ENCODE data around the gene CCDC38. TPM values are rescaled to one million over a fixed set of nuclear protein-coding genes. Genes with fewer than 3 reads are reported as not detected.
A peak's percentile ranks its signal among the peaks of the same experiment; 100 is the strongest.

CCDC38 gene
- total RNA-seq, 1 donor from 2014 or later: not detected

DNA sequence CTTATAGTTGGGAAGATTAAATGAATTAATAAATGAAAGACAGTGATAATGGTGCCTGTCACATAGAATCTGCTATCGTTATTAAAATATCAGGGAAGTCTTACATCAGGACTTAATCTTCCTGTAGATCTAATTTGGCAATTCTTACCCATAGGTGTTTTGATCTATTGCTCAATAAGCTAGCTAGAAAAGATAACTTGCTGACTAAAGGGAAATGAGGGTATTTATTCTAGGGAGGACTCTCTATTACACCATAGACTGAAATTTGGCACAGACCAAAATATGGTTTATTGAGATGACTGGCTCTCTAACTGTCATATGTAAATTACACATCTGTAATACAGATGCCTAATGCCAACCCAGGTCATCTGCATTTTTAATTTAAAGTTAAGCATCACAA lies 42.3 kb upstream of the CCDC38 start:
- Histone ChIP-seq H3K27me3 (ENCODE audit: control insufficient read depth, insufficient read depth, low read length) (no peaks in the 10 kb centered on the region), H3K36me3 (ENCODE audit: control insufficient read depth, insufficient read depth, low read length) (no peaks in the 10 kb centered on the region), H3K4me3 (ENCODE audit: low read depth, low read length) (no peak overlapping the region)
- DNase-seq (ENCODE audit: low read depth): no peak
- TF ChIP-seq, protein P1, sequence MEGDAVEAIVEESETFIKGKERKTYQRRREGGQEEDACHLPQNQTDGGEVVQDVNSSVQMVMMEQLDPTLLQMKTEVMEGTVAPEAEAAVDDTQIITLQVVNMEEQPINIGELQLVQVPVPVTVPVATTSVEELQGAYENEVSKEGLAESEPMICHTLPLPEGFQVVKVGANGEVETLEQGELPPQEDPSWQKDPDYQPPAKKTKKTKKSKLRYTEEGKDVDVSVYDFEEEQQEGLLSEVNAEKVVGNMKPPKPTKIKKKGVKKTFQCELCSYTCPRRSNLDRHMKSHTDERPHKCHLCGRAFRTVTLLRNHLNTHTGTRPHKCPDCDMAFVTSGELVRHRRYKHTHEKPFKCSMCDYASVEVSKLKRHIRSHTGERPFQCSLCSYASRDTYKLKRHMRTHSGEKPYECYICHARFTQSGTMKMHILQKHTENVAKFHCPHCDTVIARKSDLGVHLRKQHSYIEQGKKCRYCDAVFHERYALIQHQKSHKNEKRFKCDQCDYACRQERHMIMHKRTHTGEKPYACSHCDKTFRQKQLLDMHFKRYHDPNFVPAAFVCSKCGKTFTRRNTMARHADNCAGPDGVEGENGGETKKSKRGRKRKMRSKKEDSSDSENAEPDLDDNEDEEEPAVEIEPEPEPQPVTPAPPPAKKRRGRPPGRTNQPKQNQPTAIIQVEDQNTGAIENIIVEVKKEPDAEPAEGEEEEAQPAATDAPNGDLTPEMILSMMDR (IDR thresholded peaks at IDR 0.05; ENCODE audit: insufficient read depth, low read length, severe bottlenecking): no peak
- FAIRE-seq: no peak

DNA sequence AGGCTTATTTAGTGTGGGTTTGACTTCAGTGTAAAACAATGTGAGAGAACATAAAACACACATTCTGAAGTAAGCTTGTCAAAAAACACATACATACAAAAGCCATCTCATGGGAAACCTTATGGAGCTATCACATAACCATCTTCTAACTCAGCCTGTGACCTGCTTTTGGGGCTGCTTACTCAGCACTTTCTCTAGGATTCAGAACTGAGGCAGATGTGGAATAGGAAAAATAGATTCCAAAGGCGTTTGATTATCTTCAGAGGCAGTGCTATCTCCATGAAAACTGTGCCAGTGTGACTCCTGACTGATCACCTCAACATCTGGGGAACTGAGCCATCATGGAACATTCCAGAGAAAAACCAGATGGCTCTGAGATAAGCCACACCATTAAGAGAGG lies 40.2 kb upstream of the CCDC38 start:
- no peaks in the 10 kb centered on the region for H3K36me3 ChIP-seq (ENCODE audit: control insufficient read depth, insufficient read depth, low read length)
- no peaks in the 10 kb centered on the region for H3K27me3 ChIP-seq (ENCODE audit: control insufficient read depth, insufficient read depth, low read length)
- FAIRE-seq (no peak), DNase-seq (ENCODE audit: low read depth) (no peak)
- no peak overlapping the region for H3K4me3 ChIP-seq (ENCODE audit: low read depth, low read length)
- TF ChIP-seq, protein P1 (IDR thresholded peaks at IDR 0.05; ENCODE audit: insufficient read depth, low read length, severe bottlenecking): no peak

DNA sequence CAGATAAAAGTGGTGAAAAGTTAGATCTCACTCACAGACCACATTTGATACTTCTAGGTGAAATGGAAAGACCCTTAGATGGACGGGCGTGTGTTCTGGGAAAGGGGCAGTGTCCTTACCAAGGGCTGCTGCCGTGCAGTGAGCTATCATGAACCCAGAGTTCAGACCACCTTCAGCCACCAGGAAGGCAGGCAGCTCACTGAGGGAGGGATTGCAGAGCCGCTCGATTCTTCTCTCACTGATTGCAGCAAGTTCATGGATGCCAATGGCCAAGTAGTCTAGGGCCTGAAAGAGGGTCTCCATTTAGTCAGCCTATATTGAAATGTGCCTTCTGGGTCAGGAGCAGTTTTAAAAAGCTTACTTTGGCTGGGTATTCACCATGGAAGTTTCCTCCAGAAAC lies 38.0 kb upstream of the CCDC38 start:
- TF ChIP-seq, protein P1 (IDR thresholded peaks at IDR 0.05; ENCODE audit: insufficient read depth, low read length, severe bottlenecking): no peak
- no peak overlapping the region for H3K4me3 ChIP-seq (ENCODE audit: low read depth, low read length)
- no peaks in the 10 kb centered on the region for H3K27me3 ChIP-seq (ENCODE audit: control insufficient read depth, insufficient read depth, low read length)
- FAIRE-seq (no peak), DNase-seq (ENCODE audit: low read depth) (no peak)
- no peaks in the 10 kb centered on the region for H3K36me3 ChIP-seq (ENCODE audit: control insufficient read depth, insufficient read depth, low read length)

DNA sequence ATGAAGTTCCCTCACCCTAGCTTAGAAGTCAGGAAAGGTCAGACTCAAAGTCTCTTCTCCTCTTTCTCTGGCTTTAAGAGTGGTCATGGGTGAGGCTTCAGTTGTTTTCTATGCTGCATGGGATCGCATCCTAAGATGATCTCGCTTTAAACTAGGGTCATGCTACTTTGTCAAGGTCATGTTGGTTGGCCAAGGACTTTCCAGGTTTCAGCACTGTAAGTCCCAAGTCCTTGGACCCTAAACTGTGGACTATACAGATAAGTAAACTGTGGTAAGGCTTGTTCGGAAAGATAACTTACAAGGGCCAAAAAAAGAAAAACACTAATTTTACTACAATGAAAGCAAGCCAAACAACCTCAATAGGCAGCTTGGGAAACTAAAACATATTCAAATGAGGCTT lies 36.4 kb upstream of the CCDC38 start:
- DNase-seq (ENCODE audit: low read depth): no peak
- Histone ChIP-seq H3K36me3 (ENCODE audit: control insufficient read depth, insufficient read depth, low read length) (no peaks in the 10 kb centered on the region), H3K4me3 (ENCODE audit: low read depth, low read length) (no peak overlapping the region), H3K27me3 (ENCODE audit: control insufficient read depth, insufficient read depth, low read length) (no peaks in the 10 kb centered on the region)
- TF ChIP-seq, protein P1 (IDR thresholded peaks at IDR 0.05; ENCODE audit: insufficient read depth, low read length, severe bottlenecking): no peak
- peak; percentile 18 for FAIRE-seq

DNA sequence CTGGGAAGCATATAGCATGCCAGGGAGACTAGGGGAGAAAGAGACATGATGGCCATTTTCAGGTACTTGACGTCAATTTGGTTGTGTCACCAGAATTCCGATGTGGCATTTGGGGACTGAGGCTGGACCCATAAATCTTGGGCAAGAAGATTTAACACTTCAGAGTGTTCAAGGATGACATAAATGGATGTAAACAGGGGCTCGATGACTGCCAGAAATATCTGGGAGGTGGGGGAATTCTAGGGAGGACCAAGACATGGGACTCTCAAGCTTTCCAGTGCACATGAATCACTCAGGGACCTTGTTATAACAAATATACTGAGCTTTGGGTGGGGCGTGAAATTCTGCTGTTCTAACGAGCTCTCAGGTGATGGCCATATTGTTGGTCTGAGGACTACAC lies 35.9 kb upstream of the CCDC38 start:
- no peaks in the 10 kb centered on the region for H3K27me3 ChIP-seq (ENCODE audit: control insufficient read depth, insufficient read depth, low read length)
- no peaks in the 10 kb centered on the region for H3K36me3 ChIP-seq (ENCODE audit: control insufficient read depth, insufficient read depth, low read length)
- TF ChIP-seq, protein P1 (IDR thresholded peaks at IDR 0.05; ENCODE audit: insufficient read depth, low read length, severe bottlenecking): no peak
- FAIRE-seq: no peak
- H3K4me3 ChIP-seq (ENCODE audit: low read depth, low read length): no peak overlapping the region
- DNase-seq (ENCODE audit: low read depth): no peak

DNA sequence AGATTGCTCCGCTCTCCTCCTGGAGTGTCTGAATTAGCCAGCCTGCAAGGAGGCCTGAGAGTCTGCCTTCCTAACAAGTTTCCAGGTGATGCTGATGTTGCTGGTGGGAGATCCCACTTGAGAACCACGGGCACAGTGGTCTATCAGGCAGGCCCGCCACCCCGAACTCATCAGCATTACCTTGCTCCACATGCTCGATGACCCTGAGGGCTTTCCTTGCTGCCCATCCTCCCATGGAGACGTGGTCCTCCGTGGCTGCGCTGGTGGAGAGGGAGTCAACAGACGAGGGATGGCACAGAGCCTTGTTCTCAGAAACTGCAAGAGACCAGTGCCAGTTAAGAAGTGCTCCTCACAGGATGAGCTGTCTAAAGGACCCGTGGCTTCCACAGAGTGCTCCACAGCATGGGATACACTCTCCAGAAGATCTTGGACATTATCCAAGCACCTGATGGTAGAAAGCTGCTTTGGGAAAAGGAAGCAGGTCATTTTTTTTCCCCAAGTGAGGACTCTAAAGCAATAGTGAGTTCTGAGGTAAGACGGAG lies 35.4 kb upstream of the CCDC38 start:
- Histone ChIP-seq H3K36me3 (ENCODE audit: control insufficient read depth, insufficient read depth, low read length) (no peaks in the 10 kb centered on the region), H3K27me3 (ENCODE audit: control insufficient read depth, insufficient read depth, low read length) (no peaks in the 10 kb centered on the region), H3K4me3 (ENCODE audit: low read depth, low read length) (no peak overlapping the region)
- TF ChIP-seq, protein P1 (IDR thresholded peaks at IDR 0.05; ENCODE audit: insufficient read depth, low read length, severe bottlenecking): no peak
- FAIRE-seq: no peak
- no peak for DNase-seq (ENCODE audit: low read depth)
